SU-DHL-6 (cell line): ENCODE measurements around the gene OASL.

Experiments
- EZH2phosphoT487 ChIP-seq: fragments of 200-600 bp; sonication (generic), shearing (Covaris generic); conservative IDR thresholded peaks from 2 replicates; pipeline ENCODE4 v1.6.1; 2018; ENCODE audit warnings: mild to moderate bottlenecking, antibody characterized with exemption, low read length, moderate library complexity, mixed read lengths
- TF ChIP-seq, protein P1 (sequence below): fragments of 200-600 bp; sonication (generic); IDR thresholded peaks from one replicate; pipeline ENCODE4 v1.5.1; 2017; ENCODE audit warnings: antibody characterized with exemption, mild to moderate bottlenecking, low read length, moderate library complexity; ENCODE audit not compliant: insufficient read depth, poor library complexity, severe bottlenecking

DNA sequence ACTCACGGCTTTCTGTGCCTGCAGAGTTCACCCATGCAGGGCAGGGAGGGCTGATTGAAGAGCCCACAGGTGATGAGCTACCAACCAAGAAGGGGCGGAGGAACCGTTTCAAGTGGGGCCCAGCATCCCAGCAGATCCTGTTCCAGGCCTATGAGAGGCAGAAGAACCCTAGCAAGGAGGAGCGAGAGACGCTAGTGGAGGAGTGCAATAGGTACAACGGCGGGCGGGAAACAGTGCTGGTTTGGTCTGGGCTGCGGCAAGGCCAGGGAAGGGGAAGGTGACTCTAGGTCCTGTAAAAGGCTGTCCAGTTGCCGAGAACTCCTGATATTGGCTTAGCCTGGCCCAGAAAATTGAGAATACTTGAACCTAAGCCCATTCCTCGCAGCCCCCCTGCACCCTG, 45.5 kb downstream of the OASL start:
- TF ChIP-seq, protein P1, sequence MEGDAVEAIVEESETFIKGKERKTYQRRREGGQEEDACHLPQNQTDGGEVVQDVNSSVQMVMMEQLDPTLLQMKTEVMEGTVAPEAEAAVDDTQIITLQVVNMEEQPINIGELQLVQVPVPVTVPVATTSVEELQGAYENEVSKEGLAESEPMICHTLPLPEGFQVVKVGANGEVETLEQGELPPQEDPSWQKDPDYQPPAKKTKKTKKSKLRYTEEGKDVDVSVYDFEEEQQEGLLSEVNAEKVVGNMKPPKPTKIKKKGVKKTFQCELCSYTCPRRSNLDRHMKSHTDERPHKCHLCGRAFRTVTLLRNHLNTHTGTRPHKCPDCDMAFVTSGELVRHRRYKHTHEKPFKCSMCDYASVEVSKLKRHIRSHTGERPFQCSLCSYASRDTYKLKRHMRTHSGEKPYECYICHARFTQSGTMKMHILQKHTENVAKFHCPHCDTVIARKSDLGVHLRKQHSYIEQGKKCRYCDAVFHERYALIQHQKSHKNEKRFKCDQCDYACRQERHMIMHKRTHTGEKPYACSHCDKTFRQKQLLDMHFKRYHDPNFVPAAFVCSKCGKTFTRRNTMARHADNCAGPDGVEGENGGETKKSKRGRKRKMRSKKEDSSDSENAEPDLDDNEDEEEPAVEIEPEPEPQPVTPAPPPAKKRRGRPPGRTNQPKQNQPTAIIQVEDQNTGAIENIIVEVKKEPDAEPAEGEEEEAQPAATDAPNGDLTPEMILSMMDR, result no peak
- no peak for TF ChIP-seq EZH2phosphoT487
